Measurements from ENCODE around the gene RETREG1.
A peak's percentile ranks its signal among the peaks of the same experiment; 100 is the strongest.

RETREG1 gene

GRCh38 chr5:16585041-16585667 lies 31.6 kb downstream of the RETREG1 start:
- Histone ChIP-seq H3K36me3 (no peaks in the 10 kb centered on the region), H3K9me3 (ENCODE audit: severe bottlenecking) (no peaks in the 10 kb centered on the region), H3K4me3 (ENCODE audit: low read depth, low read length) (no peak overlapping the region), H3K27me3 (ENCODE audit: insufficient read depth, low read depth, severe bottlenecking) (no peaks in the 10 kb centered on the region), H3K27ac (no peak overlapping the region)
- no peak for DNase-seq
- TF ChIP-seq CTCF (IDR thresholded peaks at IDR 0.05; ENCODE audit: low read depth, low read length): peak; percentile 85

- no peaks in the 10 kb centered on the region for H3K27me3 ChIP-seq (ENCODE audit: insufficient read depth, low read depth, severe bottlenecking)
- no peak for DNase-seq
- no peak for TF ChIP-seq CTCF (IDR thresholded peaks at IDR 0.05; ENCODE audit: low read depth, low read length)
- no peak overlapping the region for H3K4me3 ChIP-seq (ENCODE audit: low read depth, low read length)
- H3K27ac ChIP-seq: no peak overlapping the region
- H3K9me3 ChIP-seq (ENCODE audit: severe bottlenecking): no peaks in the 10 kb centered on the region
- no peaks in the 10 kb centered on the region for H3K36me3 ChIP-seq
These were observed 34.7 kb downstream of the RETREG1 start for GRCh38 chr5:16582081-16582480.

GRCh38 chr5:16580382-16580781 lies 36.4 kb downstream of the RETREG1 start:
- Histone ChIP-seq H3K36me3 (no peaks in the 10 kb centered on the region), H3K4me3 (ENCODE audit: low read depth, low read length) (no peak overlapping the region), H3K9me3 (ENCODE audit: severe bottlenecking) (no peaks in the 10 kb centered on the region), H3K27ac (no peak overlapping the region), H3K27me3 (ENCODE audit: insufficient read depth, low read depth, severe bottlenecking) (no peaks in the 10 kb centered on the region)
- no peak for DNase-seq
- TF ChIP-seq CTCF (IDR thresholded peaks at IDR 0.05; ENCODE audit: low read depth, low read length): no peak

- no peak for TF ChIP-seq CTCF (IDR thresholded peaks at IDR 0.05; ENCODE audit: low read depth, low read length)
- Histone ChIP-seq H3K9me3 (ENCODE audit: severe bottlenecking) (no peaks in the 10 kb centered on the region), H3K27me3 (ENCODE audit: insufficient read depth, low read depth, severe bottlenecking) (no peaks in the 10 kb centered on the region), H3K36me3 (no peaks in the 10 kb centered on the region), H3K27ac (peak overlapping the region; percentile 53), H3K4me3 (ENCODE audit: low read depth, low read length) (no peak overlapping the region)
- peak; percentile 30 for DNase-seq
These were observed 37.5 kb downstream of the RETREG1 start for GRCh38 chr5:16579142-16579847.

GRCh38 chr5:16578474-16578883 lies 38.3 kb downstream of the RETREG1 start:
- DNase-seq: peak; percentile 70
- no peak overlapping the region for H3K4me3 ChIP-seq (ENCODE audit: low read depth, low read length)
- peak overlapping the region; percentile 53 for H3K27ac ChIP-seq
- no peak for TF ChIP-seq CTCF (IDR thresholded peaks at IDR 0.05; ENCODE audit: low read depth, low read length)
- no peaks in the 10 kb centered on the region for H3K27me3 ChIP-seq (ENCODE audit: insufficient read depth, low read depth, severe bottlenecking)
- H3K36me3 ChIP-seq: no peaks in the 10 kb centered on the region
- no peaks in the 10 kb centered on the region for H3K9me3 ChIP-seq (ENCODE audit: severe bottlenecking)

All from WERI-Rb-1 (cell line).